ENCODE measurements around the gene MRPL21.
A peak's percentile ranks its signal among the peaks of the same experiment; 100 is the strongest.
"Not testable (repeated sequence)": the region's sequence is repeated elsewhere in the genome, so short reads cannot be mapped to it uniquely, and the experiment has no call there.

Gene MRPL21

DNA sequence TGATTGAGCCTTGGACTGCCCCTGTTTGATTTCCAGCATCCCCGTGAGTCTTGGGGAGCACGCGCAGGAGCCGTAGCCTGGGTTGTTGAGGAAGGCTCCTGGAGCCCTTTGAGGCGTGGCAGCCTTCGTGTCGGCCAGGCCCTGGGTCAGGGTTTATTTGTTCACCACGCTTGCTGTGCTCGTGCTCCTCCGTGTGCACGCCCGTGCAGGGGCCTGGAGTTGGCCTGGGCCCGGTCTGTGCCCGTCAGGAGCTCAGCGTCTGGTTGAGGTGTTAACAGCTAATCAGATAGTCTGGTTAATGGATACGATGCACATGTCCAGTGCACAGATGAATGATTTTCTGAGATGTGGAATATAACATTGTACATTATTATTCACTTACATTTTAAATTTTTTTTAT is 8.1 kb upstream of the MRPL21 start:
- no peak for DNase-seq (ENCODE audit: low read depth)

DNA sequence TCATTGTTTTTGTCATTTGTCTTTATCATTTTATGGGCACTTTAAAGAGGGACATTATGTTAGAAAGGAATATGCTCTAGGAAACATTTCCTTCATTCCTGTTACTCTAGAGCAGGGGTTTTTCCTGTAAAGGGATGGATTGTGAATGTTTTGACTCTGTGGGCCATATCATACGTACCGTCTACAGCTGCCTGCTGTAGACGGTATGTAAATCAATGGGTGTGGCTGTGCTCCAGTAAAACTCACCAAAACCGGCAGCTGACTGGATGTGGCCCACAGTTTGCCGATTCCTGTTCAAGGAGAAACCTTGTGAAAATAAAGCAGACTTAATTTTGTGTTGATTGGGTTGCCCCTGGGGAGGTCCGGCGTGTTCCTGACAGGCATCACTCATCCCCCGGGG is 7.3 kb upstream of the MRPL21 start:
- no peak for DNase-seq (ENCODE audit: low read depth)

DNA sequence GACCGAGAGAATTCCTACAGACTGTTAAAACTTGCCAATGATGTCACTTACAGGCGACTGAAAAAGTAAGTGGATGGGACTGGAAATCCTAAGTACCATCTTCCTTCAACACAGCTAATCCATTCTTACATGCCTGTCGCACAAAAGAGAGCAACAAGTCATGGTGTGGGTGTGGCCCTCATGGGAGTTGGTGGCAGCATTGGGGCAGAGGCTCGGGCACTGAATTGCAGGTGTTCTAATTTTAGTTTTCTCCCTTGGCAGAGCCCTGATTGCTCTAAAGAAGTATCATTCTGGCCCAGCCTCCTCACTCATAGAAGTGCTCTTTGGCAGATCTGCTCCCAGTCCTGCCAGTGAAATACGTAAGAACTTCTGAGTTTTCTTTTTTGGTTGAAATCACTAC is 4.6 kb upstream of the MRPL21 start:
- DNase-seq (ENCODE audit: low read depth), result no peak

DNA sequence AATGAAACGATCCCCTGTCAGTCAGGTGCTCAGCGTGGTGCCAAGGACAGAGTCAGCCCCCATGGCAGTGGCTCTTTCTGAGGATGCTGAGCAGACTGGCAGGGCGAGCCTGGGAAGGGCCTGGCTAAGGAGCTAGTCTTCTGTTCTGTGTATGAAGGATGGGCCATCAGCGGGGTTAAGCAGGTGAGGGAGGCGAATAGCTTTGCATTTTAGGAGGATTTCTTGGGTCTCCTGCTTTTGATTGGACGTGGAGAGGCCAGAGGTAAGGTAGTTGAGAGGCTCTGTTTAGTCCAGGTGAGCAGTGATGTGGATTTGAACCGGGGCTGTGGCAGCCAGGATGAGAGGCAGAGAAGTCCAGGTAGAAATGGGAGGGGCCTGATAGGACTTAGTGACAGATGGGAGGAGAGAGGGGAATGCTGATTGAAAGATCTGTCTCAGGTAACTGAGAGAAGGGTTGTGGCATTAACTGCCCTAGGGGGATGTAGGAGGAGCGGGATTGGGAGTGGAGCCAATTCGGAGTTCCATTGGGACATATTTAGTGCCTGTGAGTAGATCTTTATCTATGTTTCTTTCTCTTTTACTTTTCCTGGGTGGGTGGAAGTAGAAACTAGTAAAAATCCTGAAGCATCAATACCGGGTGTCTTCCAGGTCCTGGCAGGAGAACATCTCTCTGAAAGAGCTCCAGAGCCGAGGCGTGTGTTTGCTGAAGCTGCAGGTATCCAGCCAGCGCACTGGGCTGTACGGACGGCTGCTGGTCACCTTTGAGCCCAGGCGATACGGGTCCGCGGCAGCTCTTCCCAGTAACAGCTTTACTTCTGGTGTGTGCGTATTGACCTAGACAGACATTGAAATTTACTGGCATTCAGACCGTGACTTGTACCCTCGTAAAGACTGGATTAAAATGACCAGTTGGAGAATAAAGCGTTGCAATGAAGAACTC is 2.1 kb upstream of the MRPL21 start:
- no peak for DNase-seq (ENCODE audit: low read depth)

DNA sequence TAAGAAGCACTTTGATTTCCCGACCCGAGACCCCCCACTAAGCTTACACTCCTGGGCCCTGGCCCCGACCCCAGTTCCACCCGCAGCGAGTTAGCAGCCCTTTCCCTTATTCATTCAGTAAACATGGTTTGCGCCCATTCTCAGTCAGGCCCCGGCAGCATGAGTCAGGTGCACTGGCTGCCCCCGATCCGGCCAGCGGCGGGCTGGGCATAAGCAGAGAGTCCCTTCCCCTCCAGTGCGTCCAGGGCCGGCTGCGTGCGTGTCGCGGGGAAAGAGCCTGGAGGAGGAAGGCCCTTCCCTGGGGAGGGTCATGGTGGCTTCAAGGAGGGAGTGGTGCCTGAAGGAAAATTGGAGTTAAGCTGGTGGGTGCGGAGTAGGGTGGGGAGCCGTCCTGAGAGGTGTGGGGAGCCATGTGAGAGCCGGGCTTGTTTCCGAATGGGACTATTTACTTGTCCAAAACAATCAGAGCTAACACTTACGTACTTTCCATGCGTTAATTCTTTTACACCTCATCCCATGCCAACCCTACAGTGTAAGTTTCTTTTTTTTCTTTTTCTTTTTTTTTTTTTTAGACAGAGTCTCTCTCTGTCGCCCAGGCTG is 716 bp upstream of the MRPL21 start:
- peak; percentile 21 for DNase-seq (ENCODE audit: low read depth)

DNA sequence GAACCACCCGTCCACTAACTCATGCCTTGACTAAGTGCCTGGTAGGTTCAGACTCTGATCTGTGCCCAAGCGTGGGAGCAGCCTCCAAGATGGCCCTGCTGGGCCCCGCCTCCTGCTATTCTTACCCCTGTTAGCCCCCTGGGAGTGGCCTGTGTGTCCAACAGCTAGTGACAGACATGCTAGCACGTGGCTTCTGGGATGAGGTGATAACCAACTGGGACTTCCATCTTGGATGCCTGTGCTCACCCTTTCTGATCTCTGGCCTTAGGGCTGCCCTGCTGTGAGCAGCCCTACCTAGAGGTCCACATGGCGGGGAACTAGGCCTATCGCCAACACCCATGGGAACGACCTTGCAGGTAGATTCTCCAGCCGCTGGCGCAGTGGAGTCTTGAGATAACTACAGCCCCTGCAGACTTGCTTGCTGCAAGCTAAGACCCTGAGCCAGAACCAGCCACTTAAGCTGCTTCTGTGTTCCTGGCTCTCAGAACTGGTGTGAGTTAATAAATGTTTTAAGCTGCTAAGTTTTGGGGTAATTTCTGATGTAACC is 2.7 kb downstream of the MRPL21 start:
- no peak for DNase-seq (ENCODE audit: low read depth)

DNA sequence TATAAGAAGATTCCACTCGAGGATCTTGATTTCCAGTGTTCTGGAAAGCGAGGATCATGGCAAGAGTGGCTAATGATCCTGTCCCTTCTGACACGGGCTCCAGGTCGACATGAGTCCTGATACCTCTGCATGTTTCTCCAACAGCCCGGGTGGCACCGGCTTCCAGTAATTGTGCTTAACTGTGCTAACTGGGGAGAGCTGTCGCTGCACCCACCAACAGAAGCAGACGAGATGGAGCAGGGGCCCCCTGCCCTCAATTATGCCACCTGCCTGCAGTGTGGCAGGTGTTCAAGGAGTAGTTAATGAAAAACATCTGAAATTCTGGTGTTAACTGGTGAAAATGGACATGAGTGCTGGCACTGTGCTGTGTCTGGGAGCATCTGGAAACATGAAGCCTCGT is 6.2 kb downstream of the MRPL21 start:
- no peak for DNase-seq (ENCODE audit: low read depth)

DNA sequence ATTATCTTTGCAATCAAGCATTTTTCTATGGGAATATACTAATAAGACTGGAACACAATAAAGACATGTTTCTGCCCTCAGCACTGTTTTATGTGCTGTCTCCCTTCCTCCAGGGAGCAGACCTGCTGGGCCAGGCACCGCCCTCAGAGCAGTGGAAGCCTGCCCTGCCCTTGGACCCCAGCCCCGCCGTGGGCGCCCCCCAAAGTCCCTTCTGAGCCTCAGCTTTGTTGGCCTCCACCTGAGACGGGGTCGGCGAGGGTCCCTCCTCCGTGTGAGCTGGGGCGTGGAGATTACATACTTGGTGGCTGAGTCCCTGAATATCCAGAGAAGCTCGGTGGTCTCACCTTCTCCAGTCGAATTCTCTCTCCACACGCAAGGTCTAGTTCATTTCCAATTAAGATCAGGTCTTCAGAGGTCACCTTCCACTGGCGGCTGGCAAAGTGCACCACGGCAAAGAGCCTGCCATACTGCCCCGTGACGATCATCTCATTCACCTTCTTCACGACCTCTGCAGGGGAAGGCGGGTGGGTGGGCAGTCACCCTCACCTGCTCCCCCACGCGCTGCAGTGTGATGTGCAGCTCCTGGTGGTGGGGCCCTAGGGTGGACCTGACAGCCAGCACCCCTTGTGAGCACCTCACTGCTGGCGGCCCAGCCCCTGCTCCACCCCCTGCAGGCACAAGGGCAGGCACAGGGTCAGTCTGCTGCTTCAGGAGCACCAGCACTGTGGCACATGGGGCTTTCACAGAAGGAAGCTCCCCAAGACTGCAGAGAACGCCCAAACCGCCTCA is 7.3 kb downstream of the MRPL21 start:
- no peak for DNase-seq (ENCODE audit: low read depth)

DNA sequence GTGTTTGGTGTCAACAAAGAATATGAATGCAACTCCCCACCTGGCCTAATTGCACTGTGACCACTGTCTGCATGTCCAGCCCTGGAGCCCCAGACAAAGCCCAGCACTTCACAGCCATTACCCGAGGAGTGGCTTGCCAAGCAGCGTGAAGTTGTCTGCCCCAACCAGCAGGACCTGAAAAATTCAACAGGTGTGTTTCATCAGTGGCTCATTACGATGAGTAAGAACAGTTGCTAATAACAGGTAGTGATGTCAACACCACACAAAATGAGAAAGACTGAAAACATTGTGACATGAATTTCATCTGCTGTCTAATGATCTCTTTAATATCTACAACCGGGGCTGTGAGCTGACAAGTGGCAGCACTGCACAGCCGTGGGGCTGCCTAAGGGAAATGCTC is 10.3 kb downstream of the MRPL21 start:
- no peak for DNase-seq (ENCODE audit: low read depth)

DNA sequence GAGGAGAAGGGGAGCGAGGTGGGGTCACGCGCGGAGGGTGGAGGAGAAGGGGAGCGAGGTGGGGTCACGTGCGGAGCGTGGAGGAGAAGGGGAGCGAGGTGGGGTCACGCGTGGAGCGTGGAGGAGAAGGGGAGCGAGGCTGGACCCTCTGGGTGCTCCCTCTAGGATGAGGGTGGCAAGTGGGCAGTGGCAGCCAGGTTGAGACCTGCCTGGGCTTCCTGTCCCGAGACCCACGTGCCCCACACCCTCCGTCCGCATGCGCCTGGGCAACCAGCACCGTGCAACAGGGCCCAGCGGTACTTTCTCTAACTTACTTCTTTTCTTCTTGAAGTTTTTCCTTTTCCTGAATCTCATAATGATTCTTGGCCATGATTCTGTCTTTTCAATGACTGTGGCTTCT is 11.1 kb downstream of the MRPL21 start:
- DNase-seq (ENCODE audit: low read depth), result no peak

DNA sequence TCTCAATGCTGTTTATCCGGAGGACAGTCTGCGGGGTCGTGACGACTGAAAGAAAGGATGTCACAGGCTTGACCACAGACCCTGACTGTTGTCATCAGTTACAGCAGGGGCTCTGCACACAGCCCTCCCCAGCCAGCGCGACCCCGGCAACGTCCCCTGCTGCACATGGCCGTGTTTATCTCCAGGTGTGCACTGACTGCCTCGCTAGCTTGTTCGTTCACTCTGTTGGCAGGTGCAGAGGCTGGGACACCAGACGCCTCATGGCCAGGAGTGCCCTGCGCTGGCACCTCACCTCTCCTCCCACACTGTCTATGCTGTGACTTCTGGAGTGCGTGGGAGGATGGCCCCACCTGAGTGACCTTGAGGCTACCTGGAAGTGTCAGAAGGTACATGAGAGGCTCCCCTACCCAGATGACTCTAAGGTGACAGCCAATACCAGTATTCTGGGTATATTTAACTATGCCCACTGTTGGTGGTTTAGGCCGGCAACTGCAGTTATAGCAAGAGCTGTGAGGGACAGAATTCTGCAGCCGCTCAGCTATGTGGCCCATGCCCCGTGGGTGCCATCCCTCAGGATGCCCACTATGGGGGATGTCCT is 12.2 kb downstream of the MRPL21 start:
- no peak for DNase-seq (ENCODE audit: low read depth)

DNA sequence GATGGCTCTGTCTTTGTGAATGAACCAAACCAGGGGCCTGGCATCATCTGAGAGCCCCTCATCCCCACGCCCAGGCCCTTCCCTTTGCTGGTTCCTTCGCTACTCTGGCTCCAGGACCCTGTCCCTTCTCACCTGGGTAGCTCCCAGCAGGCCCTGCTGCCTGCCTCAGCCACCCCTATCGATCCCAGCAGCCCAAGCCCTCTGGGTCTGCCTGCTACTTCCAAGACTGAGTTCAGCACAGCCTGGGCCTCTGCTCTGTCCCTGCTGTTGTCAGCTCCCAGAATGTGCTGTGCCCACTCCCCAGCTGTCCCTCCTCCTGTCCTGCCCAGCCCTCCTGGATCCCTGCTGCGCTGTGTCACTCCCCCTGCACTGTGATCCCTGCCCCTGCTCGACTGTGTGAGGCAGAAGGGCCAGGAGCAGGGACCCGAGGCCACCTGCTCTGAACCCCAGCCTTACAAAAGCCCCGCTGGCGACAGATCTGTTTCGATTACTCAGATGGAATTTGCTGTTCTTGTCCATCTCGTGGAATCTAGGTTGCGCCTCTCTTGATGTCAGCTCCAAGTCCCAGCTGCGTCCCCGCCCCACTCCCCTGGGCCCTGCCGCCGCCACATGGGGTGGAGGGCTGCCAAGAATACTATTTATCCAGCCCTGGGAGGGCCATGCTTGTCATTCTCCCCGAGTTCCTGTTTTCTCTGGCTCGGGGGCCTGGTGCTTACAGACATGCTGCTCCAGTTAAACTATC is 13.0 kb downstream of the MRPL21 start:
- no peak for DNase-seq (ENCODE audit: low read depth)

DNA sequence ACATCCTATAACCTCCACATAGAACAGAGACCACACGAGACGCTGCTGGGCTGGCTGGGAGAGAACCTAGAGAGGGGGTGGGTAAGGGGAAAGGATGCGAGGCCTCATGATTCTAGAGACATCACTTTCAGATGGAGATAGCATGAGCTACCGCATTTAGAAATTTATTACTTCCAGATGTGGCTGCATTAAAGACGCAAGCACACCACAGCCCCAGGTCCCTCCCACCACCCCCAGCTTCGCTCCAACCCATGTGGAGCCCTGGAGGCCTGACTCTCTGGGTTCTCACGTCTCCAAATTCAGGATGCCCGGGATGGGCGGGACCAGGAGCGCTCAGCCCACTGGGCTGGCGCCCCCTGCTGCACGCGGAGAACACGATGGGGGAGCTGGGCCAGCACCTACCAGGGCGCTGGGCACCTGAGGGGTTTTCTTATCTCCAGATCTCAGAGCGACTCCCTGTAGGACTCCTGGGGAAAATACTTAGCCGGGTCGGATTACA is 13.6 kb downstream of the MRPL21 start:
- DNase-seq (ENCODE audit: low read depth), result no peak

DNA sequence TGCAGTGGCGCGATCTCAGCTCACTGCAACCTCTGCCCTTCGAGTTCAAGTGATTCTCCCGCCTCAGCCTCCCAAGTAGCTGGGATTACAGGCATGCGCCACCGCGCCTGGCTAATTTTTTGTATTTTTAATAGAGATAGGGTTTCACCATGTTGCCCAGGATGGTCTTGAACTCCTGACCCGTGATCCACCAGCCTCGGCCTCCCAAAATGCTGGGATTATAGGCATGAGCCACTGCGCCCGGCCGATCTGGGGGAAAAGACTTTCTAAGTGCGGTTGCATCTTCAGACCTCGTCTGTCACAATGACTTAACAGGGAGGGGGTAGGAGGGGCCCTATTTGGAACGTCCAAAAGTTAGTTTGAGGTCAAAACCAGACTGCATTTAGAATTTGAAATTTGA is 18.8 kb downstream of the MRPL21 start:
- DNase-seq (ENCODE audit: low read depth), result not testable (repeated sequence)

DNA sequence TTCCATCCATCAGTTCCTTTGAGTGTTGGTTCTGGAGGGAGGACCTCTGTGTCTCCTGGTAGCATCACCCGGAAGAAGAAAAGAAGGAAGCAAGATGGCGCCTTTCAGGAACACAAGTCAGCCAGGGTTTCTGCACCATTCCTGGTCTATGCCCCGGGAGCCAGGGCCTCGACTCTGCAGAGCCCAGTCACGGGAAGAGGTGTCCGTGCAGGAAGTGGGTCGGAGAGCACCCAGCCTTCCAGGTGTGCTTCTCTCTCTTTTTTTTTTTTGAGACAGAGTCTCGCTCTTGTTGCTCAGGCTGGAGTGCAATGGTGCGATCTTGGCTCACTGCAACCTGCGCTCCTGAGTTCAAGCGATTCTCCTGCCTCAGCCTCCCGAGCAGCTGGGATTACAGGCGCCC is 21.2 kb downstream of the MRPL21 start:
- no peak for DNase-seq (ENCODE audit: low read depth)

DNA sequence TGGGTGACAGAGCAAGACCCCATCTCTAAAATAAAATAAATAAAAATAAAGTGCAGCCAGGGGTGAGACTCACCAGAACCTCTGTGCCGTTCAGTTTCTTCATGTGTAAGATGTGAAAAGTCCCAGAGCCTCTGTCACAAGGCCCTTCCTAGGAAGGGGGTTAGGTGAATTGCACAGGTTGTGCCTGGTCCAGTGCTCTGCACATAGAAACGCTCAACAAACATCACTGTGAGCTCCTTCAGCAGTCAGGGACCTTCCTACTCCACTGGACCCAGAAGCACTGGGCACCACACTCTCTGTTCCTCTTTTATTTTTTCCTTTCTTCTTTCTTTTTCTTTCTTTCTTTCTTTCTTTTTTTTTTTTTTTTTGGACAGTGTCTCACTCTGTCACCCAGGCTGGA is 22.3 kb downstream of the MRPL21 start:
- no peak for DNase-seq (ENCODE audit: low read depth)

DNA sequence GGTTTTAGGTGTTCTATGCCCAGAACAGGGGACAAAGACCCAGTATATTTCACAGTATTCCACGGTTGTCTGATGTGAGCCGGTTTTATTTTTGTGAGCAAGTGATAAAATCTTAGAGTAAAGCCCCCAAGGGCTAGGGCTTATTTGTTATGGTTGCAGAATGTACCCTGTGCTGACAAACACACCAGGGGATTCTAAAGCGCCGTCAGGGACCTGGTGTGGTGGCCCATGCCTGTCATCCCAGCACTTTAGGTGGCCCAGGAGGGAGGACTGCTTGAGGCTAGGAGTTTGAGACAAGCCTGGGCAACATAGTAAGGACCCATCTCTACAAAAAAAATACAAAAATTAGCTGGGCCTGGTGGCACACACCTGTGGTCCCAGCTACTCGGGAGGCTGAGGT is 22.8 kb downstream of the MRPL21 start:
- no peak for DNase-seq (ENCODE audit: low read depth)

DNA sequence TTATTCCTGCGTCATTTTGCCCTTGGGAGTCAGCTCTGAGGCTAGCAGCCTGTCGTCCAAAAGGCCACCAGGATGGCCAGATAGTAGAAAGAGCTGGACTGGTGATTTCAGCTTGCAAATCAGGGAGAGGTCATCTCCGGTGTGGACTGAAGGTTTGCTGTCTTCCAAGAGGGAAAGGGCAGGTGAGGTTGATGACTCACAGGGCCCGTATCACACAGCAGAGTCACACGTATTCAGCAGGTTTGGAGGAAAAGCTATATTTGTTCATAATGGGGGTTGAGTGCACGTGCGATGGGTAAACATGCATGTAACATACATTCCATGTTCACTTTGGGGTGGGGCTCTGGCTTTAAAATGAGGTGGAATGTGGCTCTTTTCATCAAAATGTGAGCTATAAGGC is 25.6 kb downstream of the MRPL21 start:
- no peak for DNase-seq (ENCODE audit: low read depth)

DNA sequence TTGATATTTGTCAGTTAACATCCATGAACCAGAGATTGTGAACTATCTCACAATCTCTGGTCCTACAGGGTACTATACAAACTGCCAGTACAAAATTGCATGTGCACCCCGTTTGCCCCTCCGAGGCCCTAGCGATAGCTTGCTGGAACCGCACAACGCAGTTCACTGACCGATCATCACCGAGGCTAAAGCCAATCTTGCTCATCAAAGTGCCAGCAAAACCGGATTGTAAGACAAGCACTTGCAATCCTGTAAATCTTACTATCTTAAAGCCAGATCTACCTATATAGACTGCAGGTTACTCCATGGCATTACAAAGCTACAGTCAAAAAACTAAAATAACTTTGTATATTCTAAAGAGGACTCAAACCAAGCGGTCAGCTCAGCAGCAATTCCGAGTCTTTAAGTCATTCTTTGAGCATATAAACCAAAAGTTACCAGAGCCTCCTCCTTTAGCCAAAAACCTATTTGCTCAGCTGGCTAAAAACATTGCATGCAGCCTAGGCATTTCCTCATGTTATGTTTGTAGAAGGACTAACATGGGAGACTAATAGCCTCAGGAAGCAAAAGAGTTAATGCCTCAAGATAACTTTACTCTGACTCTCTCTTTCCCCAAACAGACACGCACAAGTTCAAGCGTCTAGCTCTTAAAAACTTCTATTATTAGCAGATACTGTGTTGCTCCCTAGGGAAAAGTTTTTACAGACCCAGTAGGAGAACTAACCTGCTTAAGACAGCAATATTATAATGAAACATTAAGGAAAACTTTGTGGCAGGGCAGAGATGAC is 31.2 kb downstream of the MRPL21 start:
- no peak for DNase-seq (ENCODE audit: low read depth)

DNA sequence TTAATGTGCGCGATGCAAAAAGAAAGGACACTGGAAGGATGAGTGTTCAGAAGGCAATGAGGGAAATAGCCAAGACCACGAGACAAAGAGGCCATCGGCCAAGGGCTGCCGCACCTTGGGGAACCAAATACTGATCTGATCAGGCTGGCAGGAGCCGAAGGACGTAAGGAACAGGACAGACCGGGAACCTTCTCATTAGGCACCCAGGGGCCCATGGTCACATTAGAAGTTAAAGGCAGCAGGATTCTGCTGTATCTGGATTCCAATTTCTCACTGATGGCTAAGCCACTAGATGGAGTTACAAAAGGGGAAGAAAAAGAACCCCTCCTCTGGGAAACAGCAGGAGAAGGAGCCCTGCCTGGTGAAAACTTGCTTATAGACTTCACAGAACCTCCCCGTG is 33.2 kb downstream of the MRPL21 start:
- DNase-seq (ENCODE audit: low read depth), result no peak

Data from amniotic epithelial cell (primary cell).